OCI-LY7 (cell line): ENCODE measurements around the gene CDCA8. TPM values are rescaled to one million over a fixed set of nuclear protein-coding genes. Genes with fewer than 3 reads are reported as not detected.

Experiments used
- BruUV-seq: library from RNA; stranded (reverse); fragments of 400-500 nt; replicated peaks from 2 replicates; lab custom pipeline; 2021; lab: Mats Ljungman, UMichigan
- CTCF ChIA-PET: fragments of 300-600 bp; sonication (Branson Sonifier 250); formaldehyde crosslinking; loops from one replicate; lab custom pipeline; 2022; ENCODE audit warnings: antibody characterized with exemption; ENCODE audit not compliant: unreplicated experiment; lab: Charles Lee
- POLR2A ChIA-PET: fragments of 300-600 bp; sonication (Branson Sonifier 250); formaldehyde crosslinking; loops from one replicate; lab custom pipeline; 2022; ENCODE audit warnings: antibody characterized with exemption; lab: Charles Lee
- DNase-seq: peaks from one replicate; pipeline ENCODE4 v3.0.0-alpha.2; 2015; ENCODE audit warnings: low spot score
- H2AFZ ChIP-seq: fragments of 200-600 bp; sonication (generic), shearing (Covaris generic); 2 replicates; pipeline ENCODE4 v1.6.1; 2014; ENCODE audit warnings: mild to moderate bottlenecking, antibody characterized with exemption, low read length, moderate library complexity
- H3K27ac ChIP-seq: fragments of 200-600 bp; sonication (generic); 2 replicates; pipeline ENCODE4 v1.5.1; 2014; ENCODE audit warnings: mixed run types, low read depth, mild to moderate bottlenecking, moderate library complexity, low read length, inconsistent platforms; ENCODE audit not compliant: poor library complexity, severe bottlenecking
- H3K36me3 ChIP-seq: fragments of 200-600 bp; sonication (generic); 2 replicates; pipeline ENCODE4 v1.6.1; 2014; ENCODE audit warnings: mild to moderate bottlenecking, antibody characterized with exemption, low read length, moderate library complexity, mixed read lengths; ENCODE audit not compliant: insufficient read depth
- H3K4me1 ChIP-seq: fragments of 200-600 bp; sonication (generic); 2 replicates; pipeline ENCODE4 v1.5.1; 2014; ENCODE audit warnings: mild to moderate bottlenecking, low read length; ENCODE audit not compliant: insufficient read depth, poor library complexity, severe bottlenecking
- H3K4me2 ChIP-seq: fragments of 200-600 bp; sonication (generic); 2 replicates; pipeline ENCODE4 v1.6.1; 2014; ENCODE audit warnings: mild to moderate bottlenecking, low read length
- H3K4me3 ChIP-seq: fragments of 200-600 bp; sonication (generic); 2 replicates; pipeline ENCODE4 v1.5.1; 2014; ENCODE audit warnings: mild to moderate bottlenecking, low read depth, low read length; ENCODE audit not compliant: poor library complexity, severe bottlenecking
- H3K79me2 ChIP-seq: fragments of 200-600 bp; sonication (generic); 2 replicates; pipeline ENCODE4 v1.6.1; 2016; ENCODE audit warnings: low read depth, mild to moderate bottlenecking, low read length, moderate library complexity, mixed read lengths; ENCODE audit not compliant: insufficient read depth
- H3K9me2 ChIP-seq: fragments of 200-600 bp; sonication (generic); 2 replicates; pipeline ENCODE4 v1.6.1; 2016; ENCODE audit warnings: mild to moderate bottlenecking, low read length, mixed read lengths; ENCODE audit not compliant: insufficient read depth
- H3K9me3 ChIP-seq: fragments of 200-600 bp; sonication (generic); 2 replicates; pipeline ENCODE4 v1.6.1; 2014; ENCODE audit warnings: mild to moderate bottlenecking, mixed run types, low read length, mixed read lengths
- H4K20me1 ChIP-seq: fragments of 200-600 bp; sonication (generic); 2 replicates; pipeline ENCODE4 v1.6.1; 2014; ENCODE audit warnings: mild to moderate bottlenecking, antibody characterized with exemption, low read length, moderate library complexity, mixed read lengths; ENCODE audit not compliant: insufficient read depth
- EZH2phosphoT487 ChIP-seq: fragments of 200-600 bp; sonication (generic); IDR thresholded peaks from 2 replicates; pipeline ENCODE4 v1.6.1; 2018; ENCODE audit warnings: low read depth, borderline replicate concordance, mild to moderate bottlenecking, mixed run types, antibody characterized with exemption, low read length, moderate library complexity, mixed read lengths
- intact Hi-C: fragments of 100-400 bp; cut with micrococcal nuclease; formaldehyde crosslinking; loops from one replicate; pipeline ENCODE4 v1.10.0; 2022; ENCODE audit not compliant: unreplicated experiment
- total RNA-seq, 2 experiments: library from RNA; depleted of rRNA in 1 of 2; stranded (reverse); fragments of >200 nt in 1 of 2; shearing (Covaris generic) in 1 of 2; gene quantifications; 2 replicates each; pipeline ENCODE4 v1.2.3, GENCODE V29; 2014 to 2022
- TF ChIP-seq, protein P1 (sequence below): fragments of 200-600 bp; sonication (generic); conservative IDR thresholded peaks from 2 replicates; pipeline ENCODE4 v1.5.1; 2014; ENCODE audit warnings: mild to moderate bottlenecking, antibody characterized with exemption, low read length, moderate library complexity, mixed read lengths

Gene CDCA8
- total RNA-seq, 2 experiments from 2014 or later = 60.0 to 111 TPM

DNA sequence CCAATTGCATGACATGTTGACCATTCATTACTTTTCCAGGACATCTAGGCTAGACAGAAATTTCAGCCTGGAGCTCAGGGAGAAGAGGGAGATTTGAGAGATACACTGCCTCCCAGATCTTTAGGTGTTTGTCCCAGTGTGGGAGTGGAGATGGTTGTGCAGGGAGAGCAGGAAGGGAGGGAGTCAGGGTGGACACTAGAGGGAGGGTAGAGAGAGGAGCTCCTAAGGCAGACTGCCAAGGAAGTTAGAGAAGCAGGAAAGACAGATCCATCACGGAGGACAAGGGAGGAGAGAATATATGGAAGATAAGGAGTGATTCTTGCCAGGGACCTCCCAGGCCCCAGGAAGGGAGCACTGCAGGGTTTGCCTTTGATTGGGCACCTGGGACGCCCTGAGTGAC, 8.7 kb downstream of the CDCA8 start:
- Histone ChIP-seq H3K4me2 (no peak overlapping the region), H3K36me3 (peaks cover 94% of the 10 kb centered on the region), H3K4me1 (no peaks in the 10 kb centered on the region), H2AFZ (no peak overlapping the region), H3K79me2 (peaks cover 15% of the 10 kb centered on the region; the same call in 1 of the 2 replicates), H4K20me1 (peaks cover 17% of the 10 kb centered on the region; the same call in 1 of the 2 replicates), H3K9me2 (no peaks in the 10 kb centered on the region), H3K4me3 (no peak overlapping the region), H3K9me3 (no peaks in the 10 kb centered on the region), H3K27ac (no peak overlapping the region)
- intact Hi-C loops = no loop called here
- TF ChIP-seq, protein P1, sequence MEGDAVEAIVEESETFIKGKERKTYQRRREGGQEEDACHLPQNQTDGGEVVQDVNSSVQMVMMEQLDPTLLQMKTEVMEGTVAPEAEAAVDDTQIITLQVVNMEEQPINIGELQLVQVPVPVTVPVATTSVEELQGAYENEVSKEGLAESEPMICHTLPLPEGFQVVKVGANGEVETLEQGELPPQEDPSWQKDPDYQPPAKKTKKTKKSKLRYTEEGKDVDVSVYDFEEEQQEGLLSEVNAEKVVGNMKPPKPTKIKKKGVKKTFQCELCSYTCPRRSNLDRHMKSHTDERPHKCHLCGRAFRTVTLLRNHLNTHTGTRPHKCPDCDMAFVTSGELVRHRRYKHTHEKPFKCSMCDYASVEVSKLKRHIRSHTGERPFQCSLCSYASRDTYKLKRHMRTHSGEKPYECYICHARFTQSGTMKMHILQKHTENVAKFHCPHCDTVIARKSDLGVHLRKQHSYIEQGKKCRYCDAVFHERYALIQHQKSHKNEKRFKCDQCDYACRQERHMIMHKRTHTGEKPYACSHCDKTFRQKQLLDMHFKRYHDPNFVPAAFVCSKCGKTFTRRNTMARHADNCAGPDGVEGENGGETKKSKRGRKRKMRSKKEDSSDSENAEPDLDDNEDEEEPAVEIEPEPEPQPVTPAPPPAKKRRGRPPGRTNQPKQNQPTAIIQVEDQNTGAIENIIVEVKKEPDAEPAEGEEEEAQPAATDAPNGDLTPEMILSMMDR = no peak
- TF ChIP-seq EZH2phosphoT487 = no peak
- no peak for DNase-seq
- no TSS peak for BruUV-seq
- POLR2A ChIA-PET = interaction anchor here (0.6 to 1.4 kb wide), 3 partner anchors 9 to 153 kb away, joined by 4 to 6 read pairs (median 5); partner anchors contain the start of gene CDCA8
- CTCF ChIA-PET = no interaction called here

- Histone ChIP-seq H4K20me1 (0 out of 2 replicates have a peak, but pooled peaks cover under 1% of the 10 kb centered on the region), H3K79me2 (no peaks in the 10 kb centered on the region), H3K9me3 (no peaks in the 10 kb centered on the region), H3K36me3 (peaks cover 94% of the 10 kb centered on the region), H3K27ac (no peak overlapping the region), H2AFZ (no peak overlapping the region), H3K9me2 (no peaks in the 10 kb centered on the region), H3K4me2 (no peak overlapping the region), H3K4me1 (no peaks in the 10 kb centered on the region), H3K4me3 (no peak overlapping the region)
- TF ChIP-seq EZH2phosphoT487 = no peak
- TF ChIP-seq, protein P1 = no peak
- no peak for DNase-seq
- no TSS peak for BruUV-seq
- POLR2A ChIA-PET = no interaction called here
- CTCF ChIA-PET = no interaction called here
- intact Hi-C loops = no loop called here
Measured at GRCh38 chr1:37703061-37703460, 10.7 kb downstream of the CDCA8 start.

DNA sequence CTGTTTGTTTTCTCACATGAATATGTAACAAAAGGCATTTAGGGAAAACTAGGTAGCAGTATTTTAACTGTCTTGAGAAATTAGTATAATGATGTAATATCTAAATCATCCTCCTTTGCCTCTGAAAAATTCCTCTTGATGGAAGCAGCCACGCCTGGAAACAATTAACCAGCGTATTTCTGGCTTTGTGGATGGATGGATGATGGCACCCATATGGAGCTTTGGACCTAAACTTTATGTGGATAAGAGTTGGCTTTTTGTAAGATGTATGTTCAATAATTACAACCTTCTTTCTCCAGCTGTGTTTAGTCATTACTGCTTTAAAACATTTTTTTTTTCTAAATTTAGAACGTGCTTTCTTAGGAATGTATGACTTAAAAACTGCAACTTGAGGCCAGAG, 12.7 kb downstream of the CDCA8 start:
- Histone ChIP-seq H3K9me2 (no peaks in the 10 kb centered on the region), H3K4me1 (no peaks in the 10 kb centered on the region), H2AFZ (no peak overlapping the region), H3K4me2 (no peak overlapping the region), H4K20me1 (no peaks in the 10 kb centered on the region), H3K9me3 (no peaks in the 10 kb centered on the region), H3K4me3 (no peak overlapping the region), H3K36me3 (peaks cover 96% of the 10 kb centered on the region), H3K79me2 (no peaks in the 10 kb centered on the region), H3K27ac (no peak overlapping the region)
- ChIA-PET CTCF (no interaction called here), POLR2A (no interaction called here)
- BruUV-seq = no TSS peak
- no peak for DNase-seq
- intact Hi-C loops = no loop called here
- TF ChIP-seq EZH2phosphoT487 = no peak
- TF ChIP-seq, protein P1 = no peak
